ENCODE results near the gene MAP4K1.
"Not testable (repeated sequence)": the region's sequence is repeated elsewhere in the genome, so short reads cannot be mapped to it uniquely, and the experiment has no call there.

MAP4K1 gene

DNA sequence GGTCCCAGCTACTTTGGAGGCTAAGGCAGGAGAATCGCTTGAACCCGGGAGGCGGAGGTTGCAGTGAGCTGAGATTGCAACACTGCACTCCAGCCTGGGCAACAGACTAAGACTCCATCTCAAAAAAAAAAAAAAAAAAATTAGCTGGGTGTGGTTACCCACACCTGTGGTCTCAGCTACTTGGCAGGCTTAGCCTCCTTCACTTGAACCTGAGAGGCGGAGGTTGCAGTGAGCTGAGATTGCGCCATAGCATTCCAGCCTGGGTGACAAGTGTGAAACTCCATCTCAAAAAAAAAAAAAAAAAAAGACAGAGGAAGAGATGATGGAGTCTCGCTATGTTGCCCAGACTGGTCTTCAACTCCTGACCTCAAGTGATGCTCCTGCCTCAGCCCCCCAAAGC lies 38.4 kb downstream of the MAP4K1 start:
- not testable (repeated sequence) for DNase-seq (ENCODE audit: insufficient read length, low spot score); FAIRE-seq

DNA sequence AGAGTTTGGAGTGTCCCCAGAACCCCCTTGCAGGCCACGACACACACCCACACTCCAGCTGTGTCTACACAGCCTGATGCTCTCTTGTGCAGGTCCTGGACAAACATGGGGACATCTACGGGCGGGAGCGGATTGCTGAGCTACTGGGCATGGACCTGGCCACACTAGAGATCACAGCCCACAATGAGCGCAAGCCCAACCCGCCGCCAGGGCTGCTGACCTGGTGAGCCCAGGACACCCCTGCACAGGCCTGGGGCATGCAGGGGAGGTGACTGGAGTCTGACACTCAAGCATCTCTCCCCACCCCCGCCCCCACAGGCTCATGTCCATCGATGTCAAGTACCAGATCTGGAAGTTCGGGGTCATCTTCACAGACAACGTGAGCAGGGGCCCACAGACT lies 39.9 kb downstream of the MAP4K1 start:
- no peak for FAIRE-seq
- no peak for DNase-seq (ENCODE audit: insufficient read length, low spot score)

- DNase-seq (ENCODE audit: insufficient read length, low spot score) (no peak), FAIRE-seq (no peak)
Observed at GRCh38 chr19:38571682-38572081, 46.1 kb downstream of the MAP4K1 start.

DNA sequence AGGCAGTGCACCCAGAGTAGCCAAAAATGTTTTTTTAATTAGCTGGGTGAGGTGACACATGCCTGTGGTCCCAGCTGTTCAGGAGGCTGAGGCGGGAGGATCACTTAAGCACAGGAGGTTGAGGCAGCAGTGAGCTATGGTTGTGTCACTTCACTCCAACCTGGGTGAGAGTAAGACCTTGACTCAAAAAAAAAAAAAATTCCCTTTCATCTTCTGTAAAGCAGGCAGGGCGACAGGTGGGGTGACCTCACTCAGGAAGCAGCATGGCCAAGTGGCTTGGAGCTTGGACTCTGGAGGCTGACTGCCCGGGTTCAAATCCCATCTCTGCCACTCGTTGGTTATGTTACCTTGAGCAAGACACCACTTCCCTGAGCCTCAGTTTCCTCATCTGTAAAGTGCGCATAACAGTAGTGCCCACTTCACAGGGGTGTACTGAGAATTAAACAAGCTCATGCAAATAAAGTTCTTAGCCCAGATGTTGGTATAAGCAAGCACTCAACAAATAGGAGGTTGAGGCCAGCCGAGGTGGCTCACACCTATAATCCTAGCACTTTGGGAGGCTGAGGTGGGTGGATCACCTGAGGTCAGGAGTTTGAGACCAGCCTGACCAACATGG lies 48.3 kb downstream of the MAP4K1 start:
- FAIRE-seq (peak; percentile 11), DNase-seq (ENCODE audit: insufficient read length, low spot score) (no peak)

GRCh38 chr19:38565691-38566105 lies 52.1 kb downstream of the MAP4K1 start:
- FAIRE-seq (no peak), DNase-seq (ENCODE audit: insufficient read length, low spot score) (no peak)

DNA sequence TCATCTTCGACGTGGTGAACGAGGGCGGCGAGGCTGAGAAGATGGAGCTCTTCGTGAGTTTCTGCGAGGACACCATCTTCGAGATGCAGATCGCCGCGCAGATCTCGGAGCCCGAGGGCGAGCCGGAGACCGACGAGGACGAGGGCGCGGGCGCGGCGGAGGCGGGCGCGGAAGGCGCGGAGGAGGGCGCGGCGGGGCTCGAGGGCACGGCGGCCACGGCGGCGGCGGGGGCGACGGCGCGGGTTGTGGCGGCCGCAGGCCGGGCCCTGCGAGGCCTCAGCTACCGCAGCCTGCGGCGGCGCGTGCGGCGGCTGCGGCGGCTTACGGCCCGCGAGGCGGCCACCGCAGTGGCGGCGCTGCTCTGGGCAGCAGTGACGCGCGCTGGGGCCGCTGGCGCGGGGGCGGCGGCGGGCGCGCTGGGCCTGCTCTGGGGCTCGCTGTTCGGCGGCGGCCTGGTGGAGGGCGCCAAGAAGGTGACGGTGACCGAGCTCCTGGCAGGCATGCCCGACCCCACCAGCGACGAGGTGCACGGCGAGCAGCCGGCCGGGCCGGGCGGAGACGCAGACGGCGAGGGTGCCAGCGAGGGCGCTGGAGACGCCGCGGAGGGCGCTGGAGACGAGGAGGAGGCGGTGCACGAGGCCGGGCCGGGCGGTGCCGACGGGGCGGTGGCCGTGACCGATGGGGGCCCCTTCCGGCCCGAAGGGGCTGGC lies 52.6 kb downstream of the MAP4K1 start:
- FAIRE-seq = no peak

GRCh38 chr19:38563475-38563874 lies 54.3 kb downstream of the MAP4K1 start:
- no peak for FAIRE-seq
- no peak for DNase-seq (ENCODE audit: insufficient read length, low spot score)

More for the DNA sequence above, 52.6 kb downstream of the MAP4K1 start:
- DNase-seq (ENCODE audit: insufficient read length, low spot score) = no peak

DNA sequence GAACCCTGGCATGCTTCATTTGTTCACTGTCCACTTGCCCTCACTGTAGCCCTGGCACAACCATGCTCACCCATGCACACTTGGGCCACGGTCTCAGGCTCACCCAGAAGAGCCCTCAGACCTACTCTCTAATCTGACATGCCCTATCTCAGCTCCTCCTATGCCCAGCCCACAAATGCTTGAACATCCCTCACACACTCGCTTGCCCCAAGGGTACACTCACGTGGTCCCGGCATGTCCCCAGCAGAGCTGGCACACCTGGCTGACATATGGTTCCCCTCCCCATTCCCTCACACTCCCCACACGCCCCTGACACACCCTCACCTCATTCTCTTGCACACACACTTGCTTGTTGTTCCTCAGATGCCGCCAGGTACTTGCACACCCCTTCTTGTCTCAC lies 55.7 kb downstream of the MAP4K1 start:
- DNase-seq (ENCODE audit: insufficient read length, low spot score) (no peak), FAIRE-seq (no peak)

- DNase-seq (ENCODE audit: insufficient read length, low spot score) (no peak), FAIRE-seq (no peak)
Observed at GRCh38 chr19:38561658-38562057, 56.1 kb downstream of the MAP4K1 start.

DNA sequence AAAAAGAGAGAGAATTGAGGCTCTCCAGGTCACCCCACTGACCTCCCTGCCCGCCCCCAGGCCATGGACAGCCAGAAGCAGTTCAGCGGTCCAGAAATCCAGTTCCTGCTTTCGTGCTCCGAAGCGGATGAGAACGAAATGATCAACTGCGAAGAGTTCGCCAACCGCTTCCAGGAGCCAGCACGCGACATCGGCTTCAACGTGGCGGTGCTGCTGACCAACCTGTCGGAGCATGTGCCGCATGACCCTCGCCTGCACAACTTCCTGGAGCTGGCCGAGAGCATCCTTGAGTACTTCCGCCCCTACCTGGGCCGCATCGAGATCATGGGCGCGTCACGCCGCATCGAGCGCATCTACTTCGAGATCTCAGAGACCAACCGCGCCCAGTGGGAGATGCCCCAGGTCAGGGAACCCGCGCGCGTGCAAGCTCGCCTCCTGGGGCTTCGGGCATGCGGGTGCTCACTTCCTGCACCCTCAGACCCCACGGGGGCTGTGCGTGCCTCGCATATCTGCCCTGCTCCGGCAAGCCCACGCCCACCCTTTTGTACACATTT lies 56.6 kb downstream of the MAP4K1 start:
- DNase-seq (ENCODE audit: insufficient read length, low spot score) (no peak), FAIRE-seq (no peak)

DNA sequence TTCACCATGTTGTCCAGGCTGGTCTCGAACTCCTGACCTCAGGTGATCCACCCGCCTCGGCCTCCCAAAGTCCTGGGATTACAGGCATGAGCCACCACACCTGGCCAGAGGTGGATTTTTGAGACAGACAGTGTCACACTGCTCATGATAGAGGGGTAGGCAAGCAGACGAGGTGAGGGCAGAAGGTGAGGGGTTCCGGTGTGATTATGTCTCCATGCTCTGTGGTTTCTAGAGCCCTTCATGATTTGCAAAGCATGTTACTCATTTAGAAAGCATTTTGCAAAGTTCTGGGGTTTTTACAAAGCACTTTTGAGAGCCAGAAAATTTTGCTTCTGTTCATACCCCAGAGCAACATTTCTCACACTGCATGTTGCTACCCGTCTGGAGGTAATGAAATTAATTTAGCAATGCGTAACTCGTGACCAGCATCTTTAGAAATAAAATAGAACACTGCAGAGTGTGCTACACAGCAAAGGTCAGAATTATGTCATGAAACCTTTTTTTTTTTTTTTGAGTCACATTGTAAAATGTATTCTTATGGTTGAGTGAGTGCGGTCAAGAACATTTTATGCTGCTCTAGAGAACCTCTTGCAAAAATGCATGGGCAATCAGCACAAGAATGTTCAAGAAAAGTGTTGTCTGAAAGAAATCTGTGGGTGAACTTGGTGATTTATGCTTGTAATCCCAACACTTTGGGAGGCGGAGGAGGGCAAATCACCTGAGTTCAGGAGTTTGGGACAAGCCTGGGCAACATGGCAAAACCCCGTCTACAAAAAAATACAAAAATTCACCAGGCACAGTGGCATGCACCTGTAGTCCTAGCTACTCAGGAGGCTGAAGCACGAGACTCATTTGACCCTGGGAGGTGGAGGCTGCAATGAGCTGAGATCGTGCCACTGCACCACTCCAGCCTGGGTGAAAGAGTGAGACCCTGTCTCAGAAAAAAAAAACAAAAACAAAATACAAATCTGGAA lies 58.0 kb downstream of the MAP4K1 start:
- peak; percentile 99 for FAIRE-seq
- DNase-seq (ENCODE audit: insufficient read length, low spot score) = peak; percentile 48

DNA sequence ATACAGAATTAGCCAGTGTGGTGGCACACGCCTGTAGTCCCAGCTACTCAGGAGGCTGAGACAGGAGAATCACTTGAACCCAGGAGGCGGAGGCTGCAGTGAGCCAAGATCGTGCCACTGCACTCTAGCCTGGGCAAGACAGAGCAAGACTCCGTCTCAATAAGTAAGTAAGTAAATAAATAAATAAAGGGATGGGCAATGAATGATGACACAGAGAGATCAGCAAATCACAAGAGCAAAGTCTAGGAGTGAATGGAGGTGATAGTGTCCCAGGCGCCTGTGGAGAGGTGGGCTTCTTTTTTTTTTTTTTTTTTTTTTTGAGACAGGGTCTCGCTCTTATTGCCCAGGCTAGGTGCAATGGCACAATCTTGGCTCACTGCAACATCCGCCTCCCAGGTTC lies 58.8 kb downstream of the MAP4K1 start:
- not testable (repeated sequence) for FAIRE-seq; DNase-seq (ENCODE audit: insufficient read length, low spot score)

DNA sequence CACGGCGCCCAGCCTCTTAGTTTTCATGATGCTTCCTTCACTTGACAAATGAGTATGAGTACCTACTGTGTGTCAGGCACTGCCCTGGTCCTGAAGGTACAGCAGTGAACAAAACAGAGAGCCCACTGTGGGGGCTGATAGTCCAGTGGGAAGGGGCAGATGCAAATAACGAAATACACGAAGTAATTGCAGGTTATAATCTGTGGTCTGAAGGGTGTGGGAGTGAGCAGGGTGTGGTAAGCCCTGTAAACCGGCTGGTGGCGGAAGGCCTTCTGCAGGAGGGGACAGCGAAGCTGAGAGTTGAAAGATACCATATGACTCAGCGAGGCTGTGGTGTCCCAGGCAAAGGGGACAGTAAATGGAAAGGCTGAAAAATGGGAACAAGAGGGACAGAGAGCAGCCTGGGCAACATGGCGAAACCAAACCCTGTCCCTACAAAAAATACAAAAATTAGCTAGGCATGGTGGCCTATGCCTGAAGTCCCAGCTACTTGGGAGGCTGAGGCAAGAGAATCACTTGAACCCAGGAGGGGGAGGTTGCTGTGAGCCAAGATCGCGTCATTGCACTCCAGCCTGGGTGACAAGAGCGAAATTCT lies 60.5 kb downstream of the MAP4K1 start:
- FAIRE-seq (peak; percentile 98), DNase-seq (ENCODE audit: insufficient read length, low spot score) (no peak)

- DNase-seq (ENCODE audit: insufficient read length, low spot score) = no peak
- no peak for FAIRE-seq
Observed at GRCh38 chr19:38556521-38557174, 61.1 kb downstream of the MAP4K1 start.

GRCh38 chr19:38555200-38555599 lies 62.6 kb downstream of the MAP4K1 start:
- DNase-seq (ENCODE audit: insufficient read length, low spot score) (no peak), FAIRE-seq (peak; percentile 23)

GRCh38 chr19:38554676-38555141 lies 63.0 kb downstream of the MAP4K1 start:
- no peak for DNase-seq (ENCODE audit: insufficient read length, low spot score)
- FAIRE-seq = peak; percentile 70

DNA sequence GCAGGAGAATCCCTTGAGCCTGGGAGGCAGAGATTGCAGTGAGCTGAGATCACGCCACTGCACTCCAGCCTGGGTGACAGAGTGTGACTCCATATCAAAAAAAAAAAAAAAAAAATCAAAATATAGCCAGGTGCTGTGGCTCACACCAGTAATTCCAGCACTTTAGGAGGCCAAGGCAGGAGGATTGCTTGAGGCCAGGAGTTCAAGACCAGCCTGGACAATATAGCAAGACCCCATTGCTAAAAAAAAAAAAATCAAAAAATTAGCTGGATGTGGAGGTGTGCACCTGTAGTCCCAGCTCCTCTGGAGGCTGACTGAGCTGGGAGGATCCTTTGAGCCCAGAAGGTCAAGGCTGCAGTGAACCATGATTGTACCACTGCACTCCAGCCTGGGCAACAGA lies 64.5 kb downstream of the MAP4K1 start:
- not testable (repeated sequence) for FAIRE-seq; DNase-seq (ENCODE audit: insufficient read length, low spot score)

DNA sequence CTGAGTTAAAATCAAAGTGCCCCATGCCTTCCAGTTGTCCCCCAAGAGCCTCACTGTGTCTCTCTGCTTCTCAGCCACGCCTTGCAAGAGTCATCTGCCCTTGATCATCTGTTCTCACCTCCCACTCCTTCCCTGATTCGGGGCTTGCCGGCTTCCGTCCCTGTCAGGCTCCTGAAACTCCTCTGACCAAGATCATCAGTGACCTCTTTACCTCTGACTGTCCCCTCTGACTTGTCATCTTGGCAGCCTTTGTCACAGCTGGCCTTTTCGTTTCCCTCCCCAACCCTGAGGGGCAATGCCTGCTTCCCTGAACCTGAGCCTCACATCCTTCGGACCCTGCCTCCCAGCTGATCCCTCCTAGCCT lies 66.3 kb downstream of the MAP4K1 start:
- no peak for DNase-seq (ENCODE audit: insufficient read length, low spot score)
- FAIRE-seq = peak; percentile 94

DNA sequence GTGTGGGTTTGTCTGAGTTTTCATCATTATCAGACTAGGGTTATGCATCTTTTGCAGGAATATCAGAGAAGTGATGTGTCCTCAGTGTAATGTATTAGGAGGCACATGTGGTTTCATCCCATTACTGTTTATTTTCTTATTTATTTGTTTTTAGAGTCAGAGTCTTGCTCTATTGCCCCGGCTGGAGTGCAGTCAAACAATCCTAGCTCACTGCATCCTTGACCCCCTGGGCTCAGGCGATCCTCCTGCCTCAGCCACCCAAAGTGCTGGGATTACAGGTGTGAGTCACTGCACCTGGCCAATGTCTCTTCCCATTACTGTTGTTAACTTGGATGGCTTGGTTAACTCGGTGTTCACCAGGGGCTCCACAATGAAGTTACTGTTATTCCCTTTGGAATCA lies 67.4 kb downstream of the MAP4K1 start:
- FAIRE-seq (no peak), DNase-seq (ENCODE audit: insufficient read length, low spot score) (no peak)

DNA sequence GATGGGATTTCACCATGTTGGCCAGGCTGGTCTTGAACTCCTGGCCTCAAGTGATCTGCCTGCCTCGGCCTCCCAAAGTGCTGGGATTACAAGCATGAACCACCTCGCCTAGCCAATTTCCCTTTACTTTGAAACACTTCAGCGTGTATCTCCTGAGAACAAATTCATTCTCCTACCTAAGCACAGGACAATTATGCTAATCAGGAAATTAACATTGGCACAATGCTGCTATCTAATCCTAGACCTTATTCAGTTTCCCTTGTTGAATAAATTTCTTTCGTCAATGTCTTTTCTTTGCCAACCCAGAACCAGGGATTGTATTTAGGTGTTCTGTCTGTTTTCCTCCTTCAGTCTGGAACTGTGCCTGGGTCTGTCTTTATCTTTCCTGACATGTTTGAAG lies 67.8 kb downstream of the MAP4K1 start:
- FAIRE-seq = no peak
- no peak for DNase-seq (ENCODE audit: insufficient read length, low spot score)

All from GM19239 (cell line).